A172 (cell line): ENCODE results near the gene AKR1C4. TPM values are rescaled to one million over a fixed set of nuclear protein-coding genes. Genes with fewer than 3 reads are reported as not detected.
"Not testable (repeated sequence)": the region's sequence is repeated elsewhere in the genome, so short reads cannot be mapped to it uniquely, and the experiment has no call there.

Experiments used
- DNase-seq: peaks from one replicate; pipeline ENCODE4 v3.0.0-alpha.2; 2015; ENCODE audit warnings: low spot score
- total RNA-seq: library from RNA; depleted of rRNA; stranded (reverse); fragments of >200 nt; shearing (Covaris generic); gene quantifications from 2 replicates; pipeline ENCODE4 v1.2.3, GENCODE V29; 2014

The AKR1C4 gene
- total RNA-seq, 1 experiment from 2014 or later = not detected

DNA sequence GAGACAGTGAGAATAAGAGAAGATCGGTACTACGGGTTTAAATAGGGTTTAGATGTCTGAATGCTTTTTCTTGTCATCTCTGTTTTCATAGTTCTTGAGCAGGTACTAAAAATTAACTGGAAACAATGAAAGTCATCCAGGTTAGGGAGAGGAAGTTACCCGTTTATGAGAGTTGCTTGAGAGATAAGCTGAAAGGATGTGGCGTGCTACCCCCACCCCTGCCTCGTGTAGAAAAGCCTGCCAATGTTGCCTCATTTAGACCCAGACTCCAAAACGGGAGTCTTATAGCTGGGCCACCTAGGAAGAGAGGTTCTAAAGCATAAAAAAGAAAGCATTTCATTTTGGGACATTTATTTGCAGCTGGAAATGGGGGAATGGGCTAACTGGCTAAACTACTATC lies 10.2 kb downstream of the AKR1C4 start:
- no peak for DNase-seq

DNA sequence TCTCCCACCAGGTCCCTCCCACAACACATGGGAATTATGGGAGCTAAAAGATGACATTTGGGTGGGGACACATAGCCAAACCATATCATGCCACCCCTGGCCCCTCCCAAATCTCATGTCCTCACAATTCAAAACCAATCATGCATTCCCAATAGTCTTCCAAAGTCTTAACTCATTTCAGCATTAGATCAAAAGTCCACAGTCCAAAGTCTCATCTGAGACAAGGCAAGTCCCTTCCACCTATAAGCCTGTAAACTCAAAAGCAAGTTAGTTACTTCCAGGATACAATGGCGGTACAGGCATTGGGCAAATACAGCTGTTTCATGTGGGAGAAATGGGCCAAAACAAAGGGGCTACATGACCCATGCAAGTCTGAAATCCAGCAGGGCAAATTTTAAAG lies 13.1 kb downstream of the AKR1C4 start:
- not testable (repeated sequence) for DNase-seq

DNA sequence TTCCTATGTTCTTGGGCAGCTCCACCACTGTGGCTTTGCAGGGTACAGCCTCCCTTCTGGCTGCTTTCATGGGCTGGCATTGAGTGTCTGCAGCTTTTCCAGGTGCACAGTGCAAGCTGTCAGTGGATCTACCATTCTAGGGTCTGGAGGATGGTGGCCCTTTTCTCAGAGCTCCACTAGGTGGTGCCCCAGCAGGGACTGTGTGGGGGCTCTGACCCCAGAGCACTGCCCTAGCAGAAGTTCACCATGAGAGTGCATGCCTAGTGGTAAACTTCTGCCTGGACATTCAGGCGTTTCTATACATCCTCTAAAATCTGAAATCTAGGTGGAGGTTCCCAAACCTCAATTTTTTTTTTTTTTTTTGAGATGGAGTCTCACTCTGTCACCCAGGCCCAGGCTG lies 13.6 kb downstream of the AKR1C4 start:
- not testable (repeated sequence) for DNase-seq

DNA sequence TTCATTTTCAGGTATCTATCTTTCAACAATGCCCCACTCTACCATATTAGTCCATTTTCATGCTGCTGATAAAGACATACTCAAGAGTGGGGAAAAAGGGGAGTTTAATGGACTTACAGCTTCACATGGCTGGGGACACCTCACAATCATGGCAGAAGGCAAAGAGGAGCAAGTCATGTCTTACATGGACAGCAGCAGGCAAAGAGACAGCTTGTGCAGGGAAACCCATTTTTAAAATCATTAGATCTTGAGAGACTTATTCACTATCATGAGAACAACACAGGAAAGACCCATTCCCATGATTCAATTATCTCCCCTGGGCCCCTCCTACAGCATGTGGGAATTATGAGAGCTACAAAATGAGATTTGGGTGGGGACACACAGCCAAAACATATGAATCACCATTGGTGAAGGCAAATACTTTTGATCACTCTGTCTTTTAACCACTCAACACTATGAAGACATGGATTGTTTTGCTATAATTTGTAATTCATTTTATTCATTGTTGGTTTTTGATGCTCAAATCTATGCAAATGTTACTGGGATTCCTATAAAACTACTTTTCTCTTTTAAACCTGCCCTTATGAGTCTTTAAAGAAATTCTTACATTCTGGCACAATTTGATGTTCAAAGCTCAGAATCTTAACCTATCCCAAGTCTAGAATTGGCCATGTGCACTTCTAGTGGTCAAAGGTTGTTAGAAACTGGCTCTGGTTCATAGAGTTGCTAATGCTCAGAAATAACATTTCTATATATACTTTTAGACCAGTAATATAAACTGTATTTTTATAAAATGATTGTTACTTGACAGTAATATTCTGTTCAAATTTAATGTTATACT lies 15.3 kb downstream of the AKR1C4 start:
- no peak for DNase-seq

DNA sequence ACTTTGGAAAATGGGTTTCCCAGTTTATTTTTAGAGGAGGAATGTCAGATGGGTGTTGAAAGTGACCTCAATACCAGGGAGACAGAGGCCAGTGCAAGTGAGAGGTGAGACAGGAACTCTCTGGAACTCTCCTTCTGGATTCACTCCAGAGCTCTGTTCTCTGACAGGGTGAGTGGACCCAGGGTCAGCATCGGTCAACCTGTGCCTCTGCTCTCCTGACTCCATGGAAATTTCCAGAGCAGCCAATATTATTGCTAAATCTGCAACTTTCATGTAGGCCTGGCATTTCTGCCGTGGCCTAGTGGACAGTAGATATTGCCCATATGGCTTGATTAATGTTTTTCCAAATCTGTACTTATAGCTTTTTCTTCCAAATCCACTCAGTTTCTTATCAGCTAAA lies 20.2 kb downstream of the AKR1C4 start:
- no peak for DNase-seq

- no peak for DNase-seq
Measured at GRCh38 chr10:5219262-5219661, 22.6 kb downstream of the AKR1C4 start.

DNA sequence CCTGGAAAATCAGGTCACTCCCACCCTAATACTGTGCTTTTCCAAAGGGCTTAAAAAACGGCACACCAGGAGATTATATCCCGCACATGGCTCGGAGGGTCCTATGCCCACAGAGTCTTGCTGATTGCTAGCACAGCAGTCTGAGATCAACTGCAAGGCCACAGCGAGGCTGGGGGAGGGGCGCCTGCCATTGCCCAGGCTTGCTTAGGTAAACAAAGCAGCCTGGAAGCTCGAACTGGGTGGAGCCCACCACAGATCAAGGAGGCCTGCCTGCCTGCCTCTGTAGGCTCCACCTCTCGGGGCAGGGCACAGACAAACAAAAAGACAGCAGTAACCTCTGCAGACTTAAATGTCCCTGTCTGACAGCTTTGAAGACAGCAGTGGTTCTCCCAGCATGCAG lies 26.3 kb downstream of the AKR1C4 start:
- not testable (repeated sequence) for DNase-seq

- no peak for DNase-seq
Measured at GRCh38 chr10:5229019-5229418, 32.4 kb downstream of the AKR1C4 start.

- DNase-seq = no peak
Measured at GRCh38 chr10:5233324-5233723, 36.7 kb downstream of the AKR1C4 start.

- DNase-seq = no peak
Measured at GRCh38 chr10:5234106-5234860, 37.6 kb downstream of the AKR1C4 start.

DNA sequence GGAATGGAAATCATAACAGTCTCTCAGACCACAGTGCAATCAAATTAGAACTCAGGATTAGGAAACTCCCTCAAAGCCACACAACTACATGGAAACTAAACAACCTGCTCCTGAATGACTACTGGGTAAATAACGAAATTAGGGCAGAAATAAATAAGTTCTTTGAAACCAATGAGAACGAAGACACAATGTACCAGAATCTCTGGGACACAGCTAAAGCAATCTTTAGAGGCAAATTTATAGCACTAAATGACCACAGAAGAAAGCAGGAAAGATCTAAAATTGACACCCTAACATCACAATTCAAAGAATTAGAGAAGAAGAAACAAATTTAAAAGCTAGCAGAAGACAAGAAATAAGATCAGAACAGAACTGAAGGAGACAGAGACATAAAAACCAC lies 40.9 kb downstream of the AKR1C4 start:
- not testable (repeated sequence) for DNase-seq

DNA sequence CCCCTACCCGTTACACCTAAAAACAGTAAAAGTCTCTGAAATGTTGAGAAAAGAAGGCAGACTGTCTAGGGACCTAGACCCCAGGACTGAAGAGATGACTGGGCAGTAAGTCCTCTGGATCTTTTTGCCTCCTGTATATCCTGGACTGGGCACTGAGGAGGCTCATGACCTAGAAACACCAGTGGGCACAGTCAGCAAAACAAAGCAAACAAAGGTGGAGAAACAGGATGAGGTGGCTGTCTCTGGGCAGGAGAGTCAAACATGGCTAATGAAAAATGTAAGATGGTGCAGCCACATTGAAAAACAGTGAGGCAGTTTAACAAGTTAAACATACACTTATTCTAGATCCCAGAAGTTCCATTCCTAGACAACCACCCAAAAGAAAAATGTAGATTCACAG lies 45.9 kb downstream of the AKR1C4 start:
- DNase-seq = no peak

GRCh38 chr10:5243521-5243987 lies 46.9 kb downstream of the AKR1C4 start:
- DNase-seq = no peak

GRCh38 chr10:5252177-5253037 lies 55.8 kb downstream of the AKR1C4 start:
- DNase-seq = peak; percentile 9

DNA sequence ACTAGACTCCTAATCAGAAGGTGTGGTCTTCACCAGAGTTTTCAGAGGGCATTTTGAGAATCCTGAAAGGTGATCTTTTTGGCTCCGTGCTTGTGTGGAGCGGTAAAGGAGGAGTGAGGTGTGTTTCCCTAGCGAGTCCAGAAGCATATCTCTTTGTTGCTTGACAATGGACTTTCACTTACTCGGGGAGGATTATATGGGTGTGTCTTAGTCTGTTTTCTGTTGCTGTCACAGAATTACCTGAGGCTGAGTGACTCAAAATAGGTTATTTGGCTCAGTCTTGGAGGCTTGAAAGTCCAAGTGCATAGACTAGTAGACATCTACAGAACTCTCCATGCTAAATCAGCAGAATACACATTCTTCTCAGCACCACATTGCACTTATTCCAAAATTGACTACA lies 57.9 kb downstream of the AKR1C4 start:
- DNase-seq = no peak

- not testable (repeated sequence) for DNase-seq
Measured at GRCh38 chr10:5257768-5258167, 61.1 kb downstream of the AKR1C4 start.

- DNase-seq = no peak
Measured at GRCh38 chr10:5259132-5259951, 62.7 kb downstream of the AKR1C4 start.

DNA sequence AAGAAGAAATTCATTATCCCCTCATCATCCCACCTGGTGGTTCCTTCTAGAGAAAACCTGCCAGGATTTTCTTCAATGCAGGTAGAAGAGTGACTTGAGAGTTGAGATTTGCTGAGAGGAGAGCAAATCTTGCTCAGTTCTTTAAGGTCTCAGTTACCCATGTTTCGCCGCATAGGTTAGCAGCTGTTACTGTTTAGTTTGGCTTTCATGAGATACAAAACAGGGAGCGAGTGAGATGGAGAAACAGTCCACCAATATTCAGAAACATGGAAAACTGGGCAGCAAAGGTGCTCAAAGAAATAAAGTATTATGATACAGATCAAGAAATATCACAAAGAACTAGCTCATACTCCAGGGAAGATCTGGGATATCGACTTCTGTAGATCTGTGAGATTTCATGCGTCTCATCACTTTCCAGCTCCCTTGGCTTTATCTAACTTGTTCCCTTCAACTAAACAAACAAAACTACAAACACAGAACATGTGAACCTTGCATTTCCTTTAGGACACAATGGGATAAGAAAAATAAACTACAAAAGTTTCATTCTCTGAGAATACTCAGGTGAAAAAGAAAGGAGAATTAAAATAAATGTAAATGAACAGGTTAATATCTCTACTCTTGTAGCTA lies 63.4 kb downstream of the AKR1C4 start:
- no peak for DNase-seq

DNA sequence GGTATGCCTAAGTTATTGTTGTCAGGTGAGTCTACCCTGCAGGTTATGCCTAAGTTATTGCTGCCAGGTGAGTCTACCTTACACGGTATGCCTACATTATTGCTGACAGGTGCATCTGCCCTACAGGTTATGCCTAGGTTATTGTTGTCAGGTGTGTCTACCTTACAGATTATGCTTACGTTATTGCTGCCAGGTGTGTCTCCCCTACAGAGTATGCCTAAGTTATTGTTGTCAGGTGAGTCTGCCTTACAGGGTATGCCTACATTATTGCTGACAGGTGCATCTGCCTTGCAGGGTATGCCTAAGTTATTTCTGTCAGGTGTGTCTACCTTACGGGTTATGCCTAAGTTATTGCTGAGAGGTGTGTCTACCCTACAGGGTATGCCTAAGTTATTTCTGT lies 64.2 kb downstream of the AKR1C4 start:
- DNase-seq = no peak

DNA sequence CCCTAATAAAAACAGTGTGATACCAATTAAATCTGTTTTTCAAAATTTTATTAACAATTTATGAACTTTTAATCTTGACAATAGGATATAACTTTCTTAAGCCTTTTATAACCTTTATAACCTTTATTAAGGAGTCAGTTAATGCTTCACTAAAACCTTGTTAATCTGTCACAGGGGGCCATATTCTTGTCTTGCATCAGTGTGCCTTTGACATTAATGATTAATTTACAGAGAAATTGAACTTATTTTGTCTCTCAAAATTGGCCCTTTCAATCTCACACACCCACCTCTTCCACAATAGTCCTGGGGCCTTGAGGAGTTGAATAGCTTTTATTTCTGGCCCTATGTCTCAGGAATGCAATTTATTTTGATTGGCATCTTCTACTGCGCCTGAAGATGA lies 68.5 kb downstream of the AKR1C4 start:
- no peak for DNase-seq

DNA sequence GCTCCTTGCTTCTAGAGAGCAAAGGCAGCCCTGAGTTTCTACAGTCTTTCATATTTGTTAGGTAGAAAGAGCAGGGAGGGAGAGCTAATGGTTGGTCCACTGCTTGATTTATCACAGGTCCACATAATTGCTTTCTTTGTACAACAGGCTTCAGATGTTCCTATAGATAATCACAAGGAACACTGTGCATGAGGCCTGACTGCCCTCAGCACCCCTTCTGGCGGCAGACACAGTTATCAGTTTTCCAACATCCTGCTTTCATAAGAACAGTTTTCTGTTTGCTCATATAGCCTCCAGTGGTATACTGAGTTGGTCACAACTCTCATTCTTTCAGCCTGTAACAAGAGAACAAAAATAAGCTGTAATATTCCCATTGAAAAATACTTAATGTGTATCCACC lies 69.7 kb downstream of the AKR1C4 start:
- no peak for DNase-seq
